ENCODE data around the gene ATP8B3. TPM values are rescaled to one million over a fixed set of nuclear protein-coding genes. Genes with fewer than 3 reads are reported as not detected.
A peak's percentile ranks its signal among the peaks of the same experiment; 100 is the strongest.

The ATP8B3 gene
- total RNA-seq, 1 experiment from 2014 or later, result 9.6 TPM

DNA sequence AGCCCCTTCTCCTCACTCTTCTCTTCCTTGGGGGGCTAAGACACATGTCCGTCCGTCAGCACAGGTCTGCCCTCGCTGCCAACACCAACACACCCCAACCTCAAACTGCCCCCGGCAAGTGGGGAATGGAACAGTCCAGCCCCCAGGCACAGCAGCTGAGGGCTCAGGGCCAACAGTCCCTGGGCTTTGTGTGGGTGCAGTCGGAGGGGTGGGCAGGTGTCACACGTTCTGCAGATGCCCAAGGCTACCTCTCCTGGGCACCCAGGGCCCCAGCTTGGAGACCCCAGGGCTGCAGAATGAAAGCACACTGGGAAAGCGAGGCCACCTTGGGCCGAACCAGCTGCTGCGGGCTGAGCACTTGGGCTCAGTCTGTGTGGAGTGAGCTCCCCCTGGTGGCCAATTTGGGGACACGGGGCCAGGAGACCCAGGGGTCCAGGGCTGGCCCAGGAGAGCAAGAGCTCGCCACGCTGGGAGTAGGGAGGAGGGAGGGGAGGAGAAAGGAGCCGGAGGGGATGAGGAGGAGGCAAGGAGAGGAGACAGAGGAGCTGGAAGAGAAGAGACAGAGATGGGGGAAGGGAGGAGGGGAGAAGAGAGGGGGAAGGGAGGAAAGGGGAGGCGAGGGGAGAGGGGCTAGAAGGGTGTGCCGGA, 14.0 kb upstream of the ATP8B3 start:
- Histone ChIP-seq H2BK12ac (ENCODE audit: insufficient read length, low read depth, low read length) (no peak overlapping the region), H3K4me2 (ENCODE audit: insufficient read depth, insufficient read length, low read length) (no peak overlapping the region), H3K18ac (ENCODE audit: insufficient read length, low read depth, low read length) (no peak overlapping the region), H3K23ac (ENCODE audit: insufficient read length, low read depth, low read length) (no peak overlapping the region), H2BK120ac (ENCODE audit: low read depth, low read length, poor library complexity, severe bottlenecking) (no peak overlapping the region), H2BK15ac (ENCODE audit: low read depth, low read length) (no peak overlapping the region), H2BK5ac (ENCODE audit: insufficient read length, low read length) (no peak overlapping the region), H3K56ac (ENCODE audit: insufficient read length, low read depth, low read length) (no peak overlapping the region), H4K91ac (ENCODE audit: insufficient read length, low read depth, low read length) (no peak overlapping the region), H2AK5ac (ENCODE audit: insufficient read length, low read length) (no peak overlapping the region), H4K20me1 (ENCODE audit: control insufficient read depth, insufficient read depth, insufficient read length) (no peaks in the 10 kb centered on the region), H3K79me1 (ENCODE audit: insufficient read depth, low read depth, low read length, poor library complexity, severe bottlenecking) (no peaks in the 10 kb centered on the region), H4K8ac (replicated peaks; ENCODE audit: insufficient read length, low read depth, low read length) (no peak overlapping the region), H3K79me2 (ENCODE audit: insufficient read depth, low read length) (peaks cover 2% of the 10 kb centered on the region; the same call in 1 of the 2 replicates), H4K5ac (ENCODE audit: insufficient read length, low read depth, low read length) (no peak overlapping the region), H3K27ac (ENCODE audit: insufficient read length, low read depth, low read length) (no peak overlapping the region), H3K4me1 (ENCODE audit: insufficient read depth, low read length) (no peaks in the 10 kb centered on the region), H2BK20ac (ENCODE audit: low read depth, low read length, poor library complexity, severe bottlenecking) (no peak overlapping the region), H3K14ac (ENCODE audit: insufficient read depth, low read length) (no peak overlapping the region), H2AFZ (ENCODE audit: low read length) (no peak overlapping the region), H3K9ac (ENCODE audit: extremely low read depth, insufficient read length, low read length) (no peak overlapping the region), H3K4ac (ENCODE audit: low read depth, low read length) (no peak overlapping the region), H3K9me3 (ENCODE audit: control insufficient read depth, low read depth, low read length) (no peaks in the 10 kb centered on the region), H3T11ph (ENCODE audit: low read length) (no peak overlapping the region), H3K23me2 (ENCODE audit: insufficient read length, low read depth, low read length, poor library complexity, severe bottlenecking) (no peaks in the 10 kb centered on the region), H3K27me3 (ENCODE audit: insufficient read depth, low read length) (no peaks in the 10 kb centered on the region)
- Mint-ChIP-seq H3K4me1 (peaks cover 3 to 10% of the 10 kb centered on the region in 2 experiments; a peak in 2 of 4 replicates), H3K27ac (peak overlapping the region in 2 of 3 experiments; percentile 22 to 95; a peak in 2 of 7 replicates), H3K9me3 (no peaks in the 10 kb centered on the region), H3K4me3 (peak overlapping the region in 1 of 2 experiments; percentile 38; a peak in 2 of 5 replicates), H3K36me3 (ENCODE audit: insufficient read depth in 1 of 3, low read depth in 3 of 3) (peaks cover 6 to 38% (median 23%) of the 10 kb centered on the region in 3 experiments; a peak in 6 of 7 replicates), H3K27me3 (ENCODE audit: low read depth) (no peaks in the 10 kb centered on the region)
- DNase-seq, result peak; percentile 90
- no CpG with 5 or more reads among the region's 15 CpGs for WGBS (ENCODE audit: extremely low coverage, insufficient read length, low lambda C conversion rate)
- TF ChIP-seq, protein P1, sequence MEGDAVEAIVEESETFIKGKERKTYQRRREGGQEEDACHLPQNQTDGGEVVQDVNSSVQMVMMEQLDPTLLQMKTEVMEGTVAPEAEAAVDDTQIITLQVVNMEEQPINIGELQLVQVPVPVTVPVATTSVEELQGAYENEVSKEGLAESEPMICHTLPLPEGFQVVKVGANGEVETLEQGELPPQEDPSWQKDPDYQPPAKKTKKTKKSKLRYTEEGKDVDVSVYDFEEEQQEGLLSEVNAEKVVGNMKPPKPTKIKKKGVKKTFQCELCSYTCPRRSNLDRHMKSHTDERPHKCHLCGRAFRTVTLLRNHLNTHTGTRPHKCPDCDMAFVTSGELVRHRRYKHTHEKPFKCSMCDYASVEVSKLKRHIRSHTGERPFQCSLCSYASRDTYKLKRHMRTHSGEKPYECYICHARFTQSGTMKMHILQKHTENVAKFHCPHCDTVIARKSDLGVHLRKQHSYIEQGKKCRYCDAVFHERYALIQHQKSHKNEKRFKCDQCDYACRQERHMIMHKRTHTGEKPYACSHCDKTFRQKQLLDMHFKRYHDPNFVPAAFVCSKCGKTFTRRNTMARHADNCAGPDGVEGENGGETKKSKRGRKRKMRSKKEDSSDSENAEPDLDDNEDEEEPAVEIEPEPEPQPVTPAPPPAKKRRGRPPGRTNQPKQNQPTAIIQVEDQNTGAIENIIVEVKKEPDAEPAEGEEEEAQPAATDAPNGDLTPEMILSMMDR (conservative IDR thresholded peaks at IDR 0.05), result peak; percentile 93

All from H9 (cell line).